HK-2 (cell line): ENCODE data around the gene GAK.

Source experiments
- DNase-seq: peaks from one replicate; pipeline ENCODE4 v3.0.0-alpha.2; 2018; ENCODE audit not compliant: unreplicated experiment

Gene GAK

DNA sequence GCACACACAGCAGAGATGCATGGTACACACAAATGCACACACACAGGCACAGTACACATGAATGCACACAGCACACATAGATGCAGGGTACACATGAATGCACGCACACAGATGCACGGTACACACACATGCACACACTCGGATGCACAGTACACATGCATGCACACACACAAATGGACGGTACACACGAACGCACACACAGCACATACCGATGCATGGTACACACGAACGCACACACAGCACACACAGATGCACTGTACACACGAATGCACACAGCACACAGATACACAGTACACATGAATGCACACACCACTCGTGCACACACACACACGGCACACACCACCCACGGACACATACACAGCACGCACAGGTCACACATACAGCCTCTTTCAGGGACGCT, 62.3 kb downstream of the GAK start:
- no peak for DNase-seq

DNA sequence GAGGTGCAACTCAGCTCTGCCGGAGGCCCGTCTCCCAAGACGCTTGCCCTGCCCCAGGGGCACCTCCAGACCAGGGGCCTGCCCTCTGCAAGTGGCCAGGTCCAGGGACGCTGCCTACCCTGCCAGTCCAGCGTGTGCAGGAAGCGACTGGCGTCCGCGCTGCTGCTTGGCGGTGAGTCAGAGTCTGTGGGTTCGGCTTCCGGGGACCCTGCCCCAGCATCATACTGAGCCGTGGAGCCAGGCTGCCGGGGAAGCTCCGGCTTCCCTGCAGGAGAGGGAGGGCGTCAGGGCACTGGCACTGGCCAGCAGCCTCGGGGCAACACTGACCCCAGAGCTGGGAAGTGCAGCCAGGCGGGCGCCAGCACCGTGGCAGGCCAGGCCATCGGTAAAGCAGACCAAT, 63.7 kb downstream of the GAK start:
- no peak for DNase-seq

DNA sequence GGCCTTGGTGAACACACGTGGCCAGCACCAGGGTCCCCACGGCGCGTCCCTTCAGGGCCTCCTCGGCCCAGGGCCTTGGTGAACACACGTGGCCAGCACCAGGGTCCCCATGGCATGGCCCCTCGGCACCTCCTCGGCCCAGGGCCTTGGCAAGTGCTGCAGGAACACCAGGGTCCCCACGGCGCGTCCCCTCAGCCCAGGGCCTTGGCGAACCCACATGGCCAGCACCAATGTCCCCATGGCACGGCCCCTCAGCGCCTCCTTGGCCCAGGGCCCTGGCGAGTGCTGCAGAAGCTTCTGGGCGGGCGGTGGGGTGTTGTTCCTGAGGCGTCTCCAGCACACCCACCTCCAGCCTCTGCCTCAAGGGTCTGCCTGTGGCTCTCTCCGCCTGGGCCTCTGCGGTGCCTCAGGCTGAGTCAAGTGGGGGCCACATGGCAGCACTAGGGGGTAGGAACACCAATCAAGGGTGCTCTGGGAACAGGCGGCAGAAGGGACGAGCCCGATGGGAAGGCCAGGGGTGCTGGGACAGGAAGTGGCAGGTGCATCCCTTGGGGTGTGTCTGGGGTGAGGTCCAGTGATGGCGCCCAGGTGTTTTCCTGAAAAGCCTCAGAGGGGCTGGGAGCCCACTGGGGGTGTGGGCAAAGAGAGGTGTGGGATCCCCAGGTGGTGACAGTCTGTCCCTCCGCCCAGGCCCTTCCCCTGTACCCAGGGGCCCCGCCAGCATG, 64.4 kb downstream of the GAK start:
- DNase-seq: no peak

DNA sequence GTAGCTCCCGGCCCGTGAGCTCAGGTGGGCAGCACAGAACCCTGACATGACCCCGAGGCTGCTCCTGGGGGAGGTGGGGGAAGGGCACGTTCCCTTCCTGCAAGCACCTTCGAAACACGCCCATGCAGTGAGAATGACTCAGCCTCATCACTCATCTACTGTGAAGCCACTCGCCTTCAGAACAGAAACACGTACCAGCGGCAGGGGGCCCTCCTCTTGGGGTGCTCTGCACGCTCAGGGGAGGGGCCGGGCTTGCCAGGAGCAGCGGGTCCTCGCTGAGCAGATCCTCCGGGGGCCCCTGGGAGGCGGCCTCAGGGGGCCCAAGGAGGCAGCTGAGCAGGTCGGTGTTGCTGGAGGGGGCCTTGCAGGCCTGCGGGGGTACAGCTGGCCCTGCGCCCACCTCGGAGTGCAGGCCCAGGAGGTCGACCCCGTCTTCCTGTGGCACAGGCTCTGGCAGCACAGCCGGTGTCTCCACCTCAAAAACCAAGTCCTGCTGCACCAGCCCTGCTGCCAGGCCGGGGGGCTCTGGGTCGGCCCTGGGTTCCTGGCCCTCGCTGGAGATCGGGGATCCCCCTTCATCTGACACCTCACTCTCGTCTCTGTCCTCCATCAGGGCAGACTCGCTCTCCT, 65.2 kb downstream of the GAK start:
- peak; percentile 62 for DNase-seq

DNA sequence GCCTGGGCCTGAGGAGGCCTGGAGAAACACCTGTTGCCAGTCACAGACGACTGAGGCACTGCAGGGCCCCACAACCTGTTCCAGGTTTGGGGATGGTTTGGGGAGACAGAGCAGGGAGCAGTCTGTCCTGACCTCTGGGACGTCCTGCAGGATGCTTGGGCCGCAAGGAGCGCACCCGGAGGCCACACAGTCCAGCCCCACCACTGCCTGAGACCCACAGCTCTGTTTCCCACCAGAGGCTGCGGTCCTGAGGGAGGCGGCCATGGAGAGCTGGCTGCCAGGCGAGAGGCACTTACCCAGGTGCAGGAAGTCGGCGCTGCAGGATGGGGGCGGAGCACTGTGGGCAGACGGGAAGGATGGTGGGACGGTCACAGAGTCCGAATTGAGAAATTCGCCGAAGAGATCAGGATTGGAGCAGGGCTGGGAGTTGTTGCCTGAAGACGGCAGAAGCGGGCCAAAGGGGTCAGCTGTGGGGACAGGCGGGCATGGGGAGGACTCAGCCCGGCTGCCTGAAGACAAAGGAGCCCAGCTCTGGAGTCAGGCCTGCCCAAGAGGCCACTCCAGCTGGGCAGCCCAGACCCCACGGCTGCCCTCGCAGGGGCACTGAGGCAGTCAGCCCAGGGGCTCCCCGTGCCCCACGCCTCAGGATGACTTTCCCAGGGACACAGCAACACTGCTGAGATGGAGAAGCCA, 65.9 kb downstream of the GAK start:
- DNase-seq: no peak

DNA sequence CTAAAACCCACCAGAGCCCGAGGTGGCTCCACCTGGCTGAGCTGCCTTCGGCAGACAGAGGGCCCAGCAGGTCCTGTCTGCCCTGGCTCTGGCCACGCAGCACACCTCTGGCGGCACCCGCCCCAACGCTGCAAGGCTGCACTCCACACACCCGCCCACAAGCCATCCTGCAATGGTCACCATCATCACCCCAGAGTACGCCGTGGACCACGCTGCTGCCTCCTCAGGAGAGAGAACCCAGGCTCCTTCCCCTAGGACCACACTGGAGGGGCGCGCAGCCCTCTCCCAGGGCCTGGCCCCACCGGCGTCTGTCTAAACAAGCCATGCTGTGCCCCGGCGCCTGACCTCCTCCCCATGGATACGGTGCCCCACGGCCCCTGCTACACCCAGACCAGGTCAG, 66.5 kb downstream of the GAK start:
- DNase-seq: no peak

DNA sequence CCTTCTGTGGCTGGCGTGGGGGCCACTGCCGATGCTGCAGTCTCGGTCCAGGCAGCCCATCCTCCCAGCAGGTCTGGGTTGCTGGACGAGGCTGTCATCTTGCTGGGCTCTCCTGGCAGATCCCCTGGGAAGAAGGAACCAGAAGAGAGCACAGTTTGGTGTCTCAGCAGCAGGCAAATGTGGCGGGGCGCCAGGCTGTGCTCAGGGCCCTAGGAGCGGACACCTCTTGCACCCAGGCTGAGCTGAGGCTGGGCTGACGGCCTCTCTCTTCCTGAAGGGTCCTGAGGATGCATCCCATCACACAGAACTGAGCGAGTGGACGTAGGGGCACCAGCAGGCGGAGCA, 67.0 kb downstream of the GAK start:
- DNase-seq: no peak

DNA sequence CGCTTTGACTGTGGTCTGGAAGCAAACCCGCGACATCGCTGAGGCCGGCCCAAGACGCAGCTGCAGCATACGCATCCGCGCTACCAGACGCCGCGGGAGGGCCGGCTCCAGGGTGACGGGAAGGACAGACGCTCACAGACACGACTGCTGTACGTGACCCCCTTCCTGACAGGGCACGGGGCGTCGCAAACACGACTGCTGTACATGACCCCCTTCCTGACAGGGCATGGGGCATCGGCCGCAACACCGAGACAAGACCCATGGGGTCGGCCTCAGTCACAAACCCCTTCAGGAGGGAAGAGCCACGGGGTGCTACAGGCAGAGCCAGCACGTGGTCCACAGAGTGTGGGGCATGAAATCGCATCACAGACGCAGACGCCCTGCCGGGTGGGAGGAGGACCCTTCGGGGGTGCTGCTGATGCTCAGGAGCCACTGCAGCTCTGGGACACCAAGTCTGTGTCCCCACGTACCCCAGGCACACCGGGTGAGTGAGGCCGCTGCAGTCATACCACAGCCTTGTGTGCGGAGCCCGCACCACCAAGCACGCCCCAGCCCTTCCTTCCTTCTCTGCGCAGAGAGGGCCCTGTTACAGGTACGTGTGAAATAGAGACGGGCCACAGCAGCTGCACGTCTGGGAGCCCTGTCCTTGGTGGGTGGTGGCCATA, 67.5 kb downstream of the GAK start:
- no peak for DNase-seq

DNA sequence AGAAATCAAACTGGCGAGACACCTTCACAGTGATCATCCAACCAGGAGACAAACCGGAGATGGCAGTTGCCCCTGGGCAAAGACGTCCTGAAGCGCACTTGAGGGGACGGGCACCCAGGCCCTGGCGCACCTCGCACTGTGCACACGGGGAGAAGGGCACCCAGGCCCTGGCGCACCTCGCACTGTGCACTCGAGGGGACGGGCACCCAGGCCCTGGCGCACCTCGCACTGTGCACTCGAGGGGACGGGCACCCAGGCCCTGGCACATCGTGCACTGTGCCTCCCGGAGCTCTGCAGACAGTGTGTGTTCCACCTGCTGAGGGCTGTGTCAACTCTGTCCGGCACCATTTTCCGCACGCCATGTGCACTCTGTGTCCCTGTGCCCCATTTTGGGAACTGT, 71.6 kb downstream of the GAK start:
- DNase-seq: no peak

DNA sequence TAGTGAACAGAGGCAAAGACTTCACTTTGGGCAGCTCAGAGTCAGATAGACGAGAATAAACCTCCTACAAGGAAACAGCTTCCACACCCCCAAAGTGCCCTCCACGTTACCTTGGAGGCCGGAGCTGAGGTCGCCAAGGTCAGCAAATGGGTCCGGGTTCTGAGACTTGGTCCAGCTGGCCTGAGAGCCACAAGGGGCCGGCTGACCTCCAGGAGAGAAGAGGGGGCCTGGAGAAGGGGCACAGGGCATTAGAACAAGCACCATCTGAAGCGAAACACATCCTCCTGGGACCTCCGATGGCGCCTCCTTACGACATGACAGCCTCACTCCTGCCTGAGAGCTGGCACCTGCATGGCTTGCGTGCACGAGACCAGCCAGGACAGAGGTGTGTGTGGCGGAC, 72.6 kb downstream of the GAK start:
- no peak for DNase-seq

DNA sequence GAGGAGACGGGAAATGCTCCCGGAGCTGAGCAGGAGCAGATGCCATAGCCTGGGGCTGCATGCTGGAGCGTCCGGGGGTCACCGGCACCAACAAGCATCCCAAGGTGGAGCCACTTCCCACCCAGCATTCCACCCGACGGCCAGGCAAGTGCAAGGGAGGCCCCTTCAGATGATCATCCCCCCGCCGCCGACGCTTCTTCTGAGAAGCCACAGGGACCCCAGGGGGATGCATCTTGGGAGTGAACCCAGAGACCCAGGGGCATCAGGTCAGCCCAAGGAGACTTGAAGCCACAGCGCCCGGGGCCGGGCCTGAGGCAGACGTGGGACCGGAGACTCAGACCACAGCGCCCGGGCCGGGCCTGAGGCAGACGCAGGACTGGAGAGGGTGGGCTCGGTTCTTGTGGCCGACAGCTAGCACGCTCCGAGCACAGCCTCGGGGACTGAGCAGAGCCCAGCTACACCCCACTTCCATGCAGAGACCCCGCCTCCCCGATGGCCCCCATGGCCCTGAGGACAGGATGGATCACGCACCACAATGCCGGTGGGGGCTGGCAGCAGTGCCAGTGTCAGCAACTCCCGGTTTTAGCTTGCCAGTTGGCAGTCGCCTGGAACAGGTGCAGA, 73.2 kb downstream of the GAK start:
- no peak for DNase-seq

DNA sequence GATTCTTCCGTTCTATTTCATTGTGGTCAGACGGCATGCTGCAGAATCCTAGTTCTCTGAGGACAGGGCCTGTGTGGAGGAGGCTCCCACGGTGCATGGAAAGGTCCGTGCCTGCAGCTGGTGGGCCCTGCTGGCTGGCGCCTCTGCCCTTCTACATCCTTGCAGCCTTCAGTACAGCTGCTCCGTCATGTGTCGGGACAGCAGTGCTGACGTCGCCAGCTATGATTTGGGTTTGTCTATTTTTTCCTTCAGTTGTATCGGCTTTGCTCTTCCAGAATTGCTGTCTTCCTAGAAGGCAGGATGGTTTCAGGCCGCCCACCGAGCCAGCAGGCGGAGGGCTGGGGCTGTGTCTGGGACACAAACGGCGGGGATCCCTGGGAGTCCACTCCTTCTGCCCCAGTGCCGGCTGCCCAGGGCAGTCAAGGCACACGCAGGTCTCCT, 74.1 kb downstream of the GAK start:
- no peak for DNase-seq

DNA sequence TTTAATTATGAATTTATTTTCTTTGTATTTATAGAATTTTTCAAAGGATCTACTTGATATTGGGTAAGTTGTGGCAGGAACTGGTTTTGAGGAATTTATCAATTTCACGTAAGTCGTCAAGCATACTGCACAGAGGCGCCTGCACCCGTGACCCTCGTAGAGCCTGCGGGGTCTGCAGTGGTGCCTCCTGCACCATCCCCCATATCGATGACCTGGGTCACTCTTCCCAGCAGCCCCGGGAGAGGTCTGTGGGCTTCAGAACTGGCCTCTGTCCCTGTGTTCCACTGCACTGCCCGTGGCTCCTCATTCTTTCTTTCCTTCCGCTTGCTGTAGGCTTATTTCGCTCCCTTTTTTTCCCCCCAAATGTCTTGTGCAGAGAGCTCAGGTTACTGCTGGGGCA, 74.7 kb downstream of the GAK start:
- no peak for DNase-seq

DNA sequence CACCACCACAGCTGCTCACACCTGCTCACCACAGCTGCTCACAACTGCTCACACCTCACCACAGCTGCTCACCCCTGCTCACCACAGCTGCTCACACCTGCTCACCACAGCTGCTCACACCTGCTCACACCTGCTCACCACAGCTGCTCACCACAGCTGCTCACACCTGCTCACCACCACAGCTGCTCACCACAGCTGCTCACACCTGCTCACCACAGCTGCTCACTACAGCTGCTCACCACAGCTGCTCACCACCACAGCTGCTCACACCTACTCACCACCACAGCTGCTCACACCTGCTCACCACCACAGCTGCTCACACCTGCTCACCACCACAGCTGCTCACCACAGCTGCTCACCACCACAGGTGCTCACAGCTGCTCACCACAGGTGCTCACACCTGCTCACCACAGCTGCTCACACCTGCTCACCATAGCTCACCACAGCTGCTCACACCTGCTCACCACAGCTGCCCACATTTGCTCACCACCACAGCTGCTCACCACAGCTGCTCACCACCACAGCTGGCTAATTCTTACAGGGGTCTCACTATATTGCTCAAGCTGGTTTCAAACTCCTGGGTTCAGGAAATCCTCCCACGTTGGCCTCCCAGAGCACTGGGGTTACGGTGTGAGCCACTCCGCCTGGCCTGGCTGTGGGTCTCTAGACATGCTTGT, 75.8 kb downstream of the GAK start:
- no peak for DNase-seq

DNA sequence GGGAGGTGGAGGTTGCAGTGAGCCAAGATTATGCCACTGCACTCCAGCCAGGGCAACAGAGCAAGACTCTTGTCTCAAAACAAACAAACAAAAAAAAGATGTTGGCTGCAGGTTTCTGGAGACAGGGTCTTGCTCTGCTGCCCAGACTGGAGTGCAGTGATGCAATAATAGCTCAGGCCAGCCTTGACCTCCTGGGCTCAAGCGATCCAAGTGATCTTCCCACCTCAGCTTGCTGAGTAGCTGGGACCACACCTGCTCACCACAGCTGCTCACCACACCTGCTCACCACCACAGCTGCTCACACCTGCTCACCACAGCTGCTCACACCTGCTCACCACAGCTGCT, 76.3 kb downstream of the GAK start:
- no peak for DNase-seq

DNA sequence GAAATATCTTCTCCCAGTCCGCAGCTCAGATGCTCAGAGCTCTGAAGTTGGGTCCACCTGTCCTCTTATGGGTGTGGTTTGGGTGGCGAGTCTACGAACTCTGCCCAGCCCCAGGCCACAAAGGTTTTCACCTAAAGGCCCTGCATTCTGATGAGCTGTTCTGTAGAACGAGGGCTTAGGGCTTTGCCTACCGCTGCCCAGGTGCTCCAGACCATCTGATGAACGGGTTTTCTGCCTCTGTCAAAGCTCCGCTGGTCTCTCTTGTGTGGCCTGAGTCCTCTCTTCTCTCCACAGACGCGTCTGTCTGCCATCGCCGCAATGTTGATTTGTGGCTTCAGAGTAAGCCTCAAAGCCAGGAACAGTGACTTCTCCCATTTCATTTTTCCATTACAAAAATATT, 77.8 kb downstream of the GAK start:
- DNase-seq: no peak

DNA sequence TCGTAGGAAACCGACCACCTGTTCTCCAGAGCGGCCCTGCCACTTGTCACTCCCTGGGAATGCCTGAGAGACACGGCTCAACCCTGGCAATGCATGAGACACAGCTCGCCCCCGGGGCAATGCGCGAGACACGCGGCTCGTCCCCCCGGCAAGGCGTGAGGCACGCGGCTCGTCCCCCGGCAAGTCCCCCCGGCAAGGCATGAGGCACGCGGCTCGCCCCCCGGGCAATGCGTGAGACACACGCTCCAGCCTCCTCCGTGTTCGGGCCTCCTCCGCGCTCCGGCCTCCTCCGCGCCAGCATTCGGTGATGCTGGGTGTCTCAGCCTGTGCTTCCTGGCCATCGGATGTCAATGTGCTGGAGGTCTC, 78.7 kb downstream of the GAK start:
- no peak for DNase-seq

DNA sequence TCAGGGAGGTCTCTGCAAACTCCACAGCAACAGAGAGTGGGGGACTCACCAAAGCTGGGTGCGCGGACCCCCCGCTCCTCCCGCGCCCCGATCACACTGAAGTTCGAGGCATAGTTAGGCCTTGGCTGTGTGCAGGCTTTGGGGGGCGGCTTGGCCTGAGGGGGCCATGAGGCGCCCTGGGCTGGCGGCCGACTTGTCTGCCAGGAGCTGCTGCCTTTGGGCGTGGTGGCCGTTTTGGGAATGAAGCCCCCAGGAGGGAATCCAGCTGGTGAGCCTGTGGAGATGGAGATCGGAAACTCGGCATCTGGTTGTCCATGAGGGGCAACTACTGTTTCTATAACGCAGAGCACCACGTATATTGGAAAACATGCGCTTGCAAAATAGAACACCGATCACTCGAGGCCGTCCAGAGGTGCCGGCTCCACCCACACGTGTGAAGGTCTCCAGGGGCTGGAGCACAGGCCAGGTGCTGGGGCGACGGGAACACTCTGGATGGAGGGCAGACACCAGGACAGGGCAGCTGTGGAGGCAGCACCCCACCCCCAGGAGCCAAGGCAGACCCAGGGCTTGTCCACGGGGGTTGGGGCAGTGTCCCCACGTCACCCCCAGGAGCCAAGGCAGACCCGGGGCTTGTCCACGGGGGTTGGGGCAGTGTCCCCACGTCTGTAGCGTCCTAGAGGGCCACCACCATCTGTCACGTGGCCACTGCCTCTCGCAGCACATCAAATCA, 80.2 kb downstream of the GAK start:
- no peak for DNase-seq

DNA sequence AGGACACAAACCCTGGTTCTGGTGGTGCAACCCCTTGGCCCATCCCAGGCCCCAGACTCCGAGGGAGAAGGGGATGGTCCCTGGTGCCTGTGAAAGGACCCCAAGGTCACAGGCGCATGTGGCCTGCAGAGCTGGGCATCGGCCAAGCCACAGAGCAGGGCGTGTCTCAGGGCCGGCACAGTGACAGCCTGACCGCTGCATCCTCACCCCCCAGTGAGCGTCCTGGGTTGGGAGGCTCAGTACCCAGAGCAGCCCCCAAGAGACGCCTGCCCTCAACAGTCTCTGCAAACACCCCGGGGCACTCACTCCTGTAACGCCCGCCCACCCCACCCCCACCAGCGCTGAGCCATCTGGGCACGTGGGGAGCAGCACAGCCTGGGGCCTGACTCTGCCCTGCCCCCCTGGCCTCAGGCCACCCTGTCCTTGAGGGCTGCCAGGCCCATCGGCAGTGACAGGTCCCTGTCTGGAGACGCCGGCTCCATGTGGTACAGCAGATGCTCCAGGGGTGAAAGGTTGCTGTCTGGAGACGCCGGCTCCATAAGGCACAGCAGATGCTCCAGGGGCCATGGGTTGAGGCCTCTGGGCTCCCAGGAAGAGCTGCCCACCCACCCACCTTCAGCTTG, 81.7 kb downstream of the GAK start:
- DNase-seq: no peak

DNA sequence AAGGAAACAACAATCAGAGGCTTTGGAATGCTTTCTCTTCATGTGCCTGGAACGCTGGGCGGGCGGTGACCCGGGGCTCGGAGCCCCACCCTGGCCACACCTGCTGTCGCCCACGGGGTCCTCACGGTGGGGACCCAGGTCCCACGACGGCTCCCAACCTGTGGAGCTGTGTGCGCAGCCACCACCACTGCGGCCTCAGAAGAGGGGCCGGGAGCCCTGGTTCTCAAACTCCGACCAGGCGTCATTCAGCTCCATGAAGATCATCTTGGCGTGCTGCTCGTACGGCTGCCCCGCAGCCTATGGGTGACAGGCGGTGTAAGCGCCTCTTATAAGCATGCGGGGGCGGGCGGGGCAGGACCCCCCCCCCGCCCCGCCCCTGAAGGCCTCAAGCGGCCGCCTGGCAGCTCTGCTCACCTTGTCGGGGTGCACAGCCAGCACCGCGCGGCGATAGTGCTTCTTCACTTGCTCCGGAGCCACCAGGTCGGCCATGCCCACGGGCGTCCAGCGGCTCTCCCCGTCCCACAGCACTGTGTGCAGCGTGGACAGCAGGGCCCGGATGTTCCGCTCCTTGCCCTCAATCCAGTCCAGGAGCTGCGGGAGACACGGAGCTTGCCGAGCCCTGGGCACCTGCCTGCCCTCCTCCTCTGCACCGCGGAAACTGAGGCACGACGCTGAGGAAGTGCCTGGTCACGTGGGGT, 82.5 kb downstream of the GAK start:
- no peak for DNase-seq
